Ascending aorta (tissue), 2 donors: ENCODE data around the gene DROSHA. TPM values are rescaled to one million over a fixed set of nuclear protein-coding genes. Genes with fewer than 3 reads are reported as not detected.

ENCODE experiments used
- DNase-seq, 2 donors: peaks; one replicate each; pipeline ENCODE4 v3.0.0-alpha.2; 2019; ENCODE audit warnings: low spot score in 2 of 2
- H3K27ac ChIP-seq, 2 donors: fragments of 200-600 bp; sonication (generic); one replicate each; pipeline ENCODE4 v1.5.1; 2016 to 2017; ENCODE audit warnings: mild to moderate bottlenecking in 1 of 2
- H3K27me3 ChIP-seq: fragments of 200-600 bp; sonication (generic); one replicate; pipeline ENCODE4 v1.5.1; 2017
- H3K36me3 ChIP-seq, 2 donors: fragments of 200-600 bp; sonication (generic); one replicate each; pipeline ENCODE4 v1.5.1; 2016
- H3K4me1 ChIP-seq, 2 donors: fragments of 200-600 bp; sonication (generic); one replicate each; pipeline ENCODE4 v1.5.1; 2016 to 2017; ENCODE audit warnings: mild to moderate bottlenecking in 1 of 2
- H3K4me3 ChIP-seq, 2 donors: fragments of 200-600 bp; sonication (generic); one replicate each; pipeline ENCODE4 v1.5.1; 2016 to 2017; ENCODE audit warnings: mild to moderate bottlenecking in 1 of 2
- H3K9me3 ChIP-seq, 2 donors: fragments of 200-600 bp; sonication (generic); one replicate each; pipeline ENCODE4 v1.5.1; 2016
- intact Hi-C: fragments of 100-400 bp; cut with DNase I; formaldehyde crosslinking; loops from one replicate; pipeline ENCODE4 v1.15.1; 2023
- total RNA-seq: library from RNA; depleted of rRNA; stranded (reverse); fragments of >200 nt; gene quantifications from one replicate; pipeline ENCODE4 v1.1.0, GENCODE V29; 2016
- TF ChIP-seq, protein P1 (sequence below), 3 experiments: fragments of 200-600 bp in 2 of 3; fragments of 450-650 bp in 1 of 3; sonication (generic) in 2 of 3; IDR thresholded peaks; one replicate each; pipeline ENCODE4 v1.5.1; 2016 to 2019; ENCODE audit warnings: antibody characterized with exemption in 3 of 3, mild to moderate bottlenecking in 1 of 3, moderate library complexity in 1 of 3

DROSHA gene
- total RNA-seq, 1 donor from 2014 or later, result 54.9 TPM

DNA sequence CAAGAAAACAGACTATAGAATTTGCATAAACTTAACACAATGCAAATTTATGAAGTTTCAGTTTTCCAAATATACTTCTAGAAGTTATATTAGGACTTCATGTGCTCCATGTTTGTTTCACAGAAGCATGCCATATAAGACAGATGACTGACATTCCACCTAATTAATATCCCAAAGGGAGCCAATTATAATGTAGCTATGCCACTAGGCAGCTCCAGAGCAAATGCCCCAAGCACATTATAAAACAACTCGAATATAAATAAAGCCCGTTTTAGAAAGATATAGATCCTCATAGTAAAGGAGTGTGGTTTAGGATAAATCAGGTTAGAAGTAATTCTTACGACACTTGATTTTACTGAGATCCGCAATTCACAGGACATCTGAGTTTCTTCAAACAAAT, 8.9 kb downstream of the DROSHA start:
- no peaks in the 10 kb centered on the region for H3K9me3 ChIP-seq
- no peaks in the 10 kb centered on the region for H3K27me3 ChIP-seq
- intact Hi-C loops, result no loop called here
- no peak for DNase-seq
- peaks cover 44 to 84% of the 10 kb centered on the region in 2 donors for H3K36me3 ChIP-seq
- H3K4me1 ChIP-seq, result no peaks in the 10 kb centered on the region
- H3K27ac ChIP-seq, result no peak overlapping the region
- TF ChIP-seq, protein P1, sequence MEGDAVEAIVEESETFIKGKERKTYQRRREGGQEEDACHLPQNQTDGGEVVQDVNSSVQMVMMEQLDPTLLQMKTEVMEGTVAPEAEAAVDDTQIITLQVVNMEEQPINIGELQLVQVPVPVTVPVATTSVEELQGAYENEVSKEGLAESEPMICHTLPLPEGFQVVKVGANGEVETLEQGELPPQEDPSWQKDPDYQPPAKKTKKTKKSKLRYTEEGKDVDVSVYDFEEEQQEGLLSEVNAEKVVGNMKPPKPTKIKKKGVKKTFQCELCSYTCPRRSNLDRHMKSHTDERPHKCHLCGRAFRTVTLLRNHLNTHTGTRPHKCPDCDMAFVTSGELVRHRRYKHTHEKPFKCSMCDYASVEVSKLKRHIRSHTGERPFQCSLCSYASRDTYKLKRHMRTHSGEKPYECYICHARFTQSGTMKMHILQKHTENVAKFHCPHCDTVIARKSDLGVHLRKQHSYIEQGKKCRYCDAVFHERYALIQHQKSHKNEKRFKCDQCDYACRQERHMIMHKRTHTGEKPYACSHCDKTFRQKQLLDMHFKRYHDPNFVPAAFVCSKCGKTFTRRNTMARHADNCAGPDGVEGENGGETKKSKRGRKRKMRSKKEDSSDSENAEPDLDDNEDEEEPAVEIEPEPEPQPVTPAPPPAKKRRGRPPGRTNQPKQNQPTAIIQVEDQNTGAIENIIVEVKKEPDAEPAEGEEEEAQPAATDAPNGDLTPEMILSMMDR (IDR thresholded peaks at IDR 0.05), result no peak
- H3K4me3 ChIP-seq, result no peak overlapping the region

DNA sequence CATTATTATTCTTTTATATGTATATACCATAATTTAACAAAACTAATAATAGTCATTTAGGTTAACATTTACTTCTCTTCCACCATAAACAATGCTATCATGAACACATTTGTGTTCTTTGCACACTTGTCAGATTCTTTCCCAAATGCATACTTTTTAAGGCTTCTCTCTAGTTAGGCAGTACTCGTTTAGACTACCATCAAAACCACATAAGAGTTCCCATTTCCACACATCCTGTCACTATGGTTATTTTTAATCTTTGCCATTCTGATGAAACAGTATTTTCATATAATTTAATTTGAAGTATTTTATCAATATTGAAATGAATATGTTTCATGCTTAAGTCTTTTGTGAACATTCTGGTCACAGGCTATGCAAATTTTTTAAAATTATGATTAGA, 15.1 kb downstream of the DROSHA start:
- H3K4me1 ChIP-seq, result no peaks in the 10 kb centered on the region
- no peaks in the 10 kb centered on the region for H3K27me3 ChIP-seq
- no peak for DNase-seq
- no peak overlapping the region for H3K27ac ChIP-seq
- no peak overlapping the region for H3K4me3 ChIP-seq
- no peaks in the 10 kb centered on the region for H3K9me3 ChIP-seq
- TF ChIP-seq, protein P1 (IDR thresholded peaks at IDR 0.05), result no peak
- intact Hi-C loops, result no loop called here
- peaks cover 41 to 71% of the 10 kb centered on the region in 2 donors for H3K36me3 ChIP-seq

DNA sequence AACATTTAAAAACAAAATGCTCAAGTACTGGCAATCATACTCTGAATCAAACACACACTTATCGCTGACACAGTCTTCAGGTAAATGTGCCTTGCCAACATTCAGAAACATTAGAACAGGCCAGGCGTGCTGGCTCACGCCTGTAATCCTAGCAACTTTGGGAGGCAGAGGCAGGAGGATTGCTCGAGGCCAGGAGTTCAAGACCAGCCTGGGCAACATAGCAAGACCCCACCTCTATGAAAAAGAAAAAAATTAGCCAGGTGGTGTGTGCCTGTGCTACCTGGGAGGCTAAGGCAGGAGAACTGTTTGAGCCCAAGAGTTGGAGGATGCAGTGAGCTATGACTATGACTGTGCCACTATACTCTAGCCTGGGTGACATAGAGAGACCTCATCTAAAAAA, 20.6 kb downstream of the DROSHA start:
- no peak overlapping the region for H3K4me3 ChIP-seq
- intact Hi-C loops, result no loop called here
- TF ChIP-seq, protein P1 (IDR thresholded peaks at IDR 0.05), result no peak
- H3K27ac ChIP-seq, result no peak overlapping the region
- peaks cover 75 to 83% of the 10 kb centered on the region in 2 donors for H3K36me3 ChIP-seq
- H3K27me3 ChIP-seq, result no peaks in the 10 kb centered on the region
- no peak for DNase-seq
- H3K4me1 ChIP-seq, result no peaks in the 10 kb centered on the region
- no peaks in the 10 kb centered on the region for H3K9me3 ChIP-seq

DNA sequence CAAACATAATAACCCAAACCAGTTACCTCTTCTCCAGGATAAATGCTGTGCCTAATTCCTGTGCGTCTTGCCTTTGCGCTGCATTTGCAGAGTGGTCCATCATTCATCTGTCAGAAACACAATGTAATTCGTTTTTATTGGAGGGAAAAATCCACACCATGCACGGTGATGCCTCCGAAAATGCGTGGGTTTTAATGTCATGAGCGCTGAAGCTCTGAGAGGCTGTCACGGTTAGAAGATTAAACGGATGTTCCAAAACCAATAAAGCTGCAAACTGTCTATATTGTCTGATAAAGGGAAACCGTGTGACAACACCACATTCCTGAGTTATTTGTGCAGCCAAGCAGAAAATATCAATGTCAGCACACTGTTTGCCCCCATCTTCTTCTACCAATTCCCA, 27.4 kb downstream of the DROSHA start:
- Histone ChIP-seq H3K9me3 (no peaks in the 10 kb centered on the region), H3K27ac (no peak overlapping the region), H3K4me3 (no peak overlapping the region), H3K36me3 (peaks cover 80 to 88% of the 10 kb centered on the region in 2 donors), H3K27me3 (no peaks in the 10 kb centered on the region), H3K4me1 (no peaks in the 10 kb centered on the region)
- intact Hi-C loops, result no loop called here
- DNase-seq, result no peak
- TF ChIP-seq, protein P1 (IDR thresholded peaks at IDR 0.05), result no peak

DNA sequence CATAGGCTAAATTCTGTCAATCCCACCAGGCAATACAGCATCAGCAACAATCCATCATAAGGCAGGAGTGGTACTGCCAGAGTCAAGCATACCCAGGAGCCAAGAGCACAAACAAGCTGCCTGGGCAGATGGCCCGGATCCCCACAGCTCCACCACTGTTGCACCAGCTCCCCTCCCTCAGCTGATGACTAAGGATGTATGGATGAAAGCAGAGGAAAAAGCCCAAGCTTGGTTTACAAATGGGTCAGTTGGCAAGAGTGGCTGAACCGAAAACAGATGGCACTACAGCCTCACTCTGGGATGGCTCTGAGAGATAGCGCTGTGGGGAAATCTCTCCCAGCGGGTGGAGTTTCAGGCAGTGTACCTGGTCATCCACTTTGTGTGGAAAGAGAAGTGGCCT, 29.4 kb downstream of the DROSHA start:
- intact Hi-C loops, result no loop called here
- Histone ChIP-seq H3K9me3 (no peaks in the 10 kb centered on the region), H3K27me3 (no peaks in the 10 kb centered on the region), H3K4me3 (no peak overlapping the region), H3K27ac (no peak overlapping the region), H3K4me1 (no peaks in the 10 kb centered on the region), H3K36me3 (peaks cover 75 to 89% of the 10 kb centered on the region in 2 donors)
- TF ChIP-seq, protein P1 (IDR thresholded peaks at IDR 0.05), result no peak
- DNase-seq, result no peak

DNA sequence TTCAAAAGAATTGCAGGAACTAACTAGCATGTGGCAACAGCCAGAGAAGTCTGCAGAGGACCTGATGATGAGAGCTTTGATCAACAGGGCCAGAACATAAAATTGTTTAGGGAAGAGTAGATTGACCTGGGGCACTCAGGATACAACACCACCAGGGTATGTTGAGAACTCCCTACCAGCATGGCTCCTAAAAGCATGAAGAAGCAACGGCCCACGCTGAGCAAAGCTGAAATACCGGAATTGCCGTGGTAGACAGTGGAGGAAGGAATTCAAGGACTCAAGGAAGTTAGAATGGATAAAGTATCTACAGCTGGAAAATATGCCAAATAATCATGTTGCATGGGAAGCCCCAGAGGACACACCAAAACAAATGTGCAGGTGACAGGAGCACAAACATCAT, 31.6 kb downstream of the DROSHA start:
- peaks cover 89 to 98% of the 10 kb centered on the region in 2 donors for H3K36me3 ChIP-seq
- intact Hi-C loops, result no loop called here
- TF ChIP-seq, protein P1 (IDR thresholded peaks at IDR 0.05), result no peak

More for the DNA sequence above, 31.6 kb downstream of the DROSHA start:
- Histone ChIP-seq H3K4me3 (no peak overlapping the region), H3K9me3 (no peaks in the 10 kb centered on the region), H3K4me1 (no peaks in the 10 kb centered on the region), H3K27ac (no peak overlapping the region), H3K27me3 (no peaks in the 10 kb centered on the region)
- no peak for DNase-seq
